Mesothelial cell of epicardium (in vitro differentiated cells): Measurements from ENCODE around the gene GLT1D1. TPM values are rescaled to one million over a fixed set of nuclear protein-coding genes. Genes with fewer than 3 reads are reported as not detected.

Experiments used
- DNase-seq, 2 experiments: peaks; one replicate each; pipeline ENCODE4 v3.0.0; 2021; ENCODE audit warnings: low spot score in 2 of 2; ENCODE audit not compliant: unreplicated experiment in 2 of 2
- H3K27ac Mint-ChIP-seq: 2 replicates; pipeline ENCODE4 v1.8.0; 2021; ENCODE audit warnings: mixed read lengths
- H3K27me3 Mint-ChIP-seq: 2 replicates; pipeline ENCODE4 v1.8.0; 2021; ENCODE audit warnings: low read depth, mixed read lengths
- H3K36me3 Mint-ChIP-seq: 2 replicates; pipeline ENCODE4 v1.8.0; 2021; ENCODE audit warnings: mixed read lengths
- H3K4me1 Mint-ChIP-seq: 2 replicates; pipeline ENCODE4 v1.8.0; 2021; ENCODE audit warnings: mixed read lengths
- H3K4me3 Mint-ChIP-seq: 2 replicates; pipeline ENCODE4 v1.8.0; 2021; ENCODE audit warnings: mild to moderate bottlenecking, moderate library complexity, mixed read lengths
- H3K9me3 Mint-ChIP-seq: 2 replicates; pipeline ENCODE4 v1.8.0; 2021; ENCODE audit warnings: mixed read lengths
- CTCF ChIP-seq: fragments of 200-600 bp; sonication (generic); IDR thresholded peaks from one replicate; pipeline ENCODE4 v1.5.0; 2021; ENCODE audit warnings: antibody characterized with exemption; ENCODE audit not compliant: unreplicated experiment
- total RNA-seq: library from RNA; stranded (reverse); gene quantifications from 3 replicates; pipeline ENCODE4 v1.2.1, GENCODE V29; 2021

GLT1D1 gene
- total RNA-seq, 1 donor from 2014 or later = 1.3 TPM

GRCh38 chr12:128823916-128824839, 29.1 kb upstream of the GLT1D1 start, which contains the start of gene SLC15A4:
TSS of gene SLC15A4 (minus strand) at chr12:128823958. CDS start at chr12:128823943, 15 bp downstream.
- peak within 1 kb of the TSS; percentile 91 for H3K4me3 Mint-ChIP-seq
- H3K9me3 Mint-ChIP-seq = peaks cover 6% of the 10 kb centered on the region
- DNase-seq = peak; percentile 89 to 95
- H3K36me3 Mint-ChIP-seq = peaks cover 9% of the 10 kb centered on the region
- no peak for TF ChIP-seq CTCF
- H3K27me3 Mint-ChIP-seq = no peaks in the 10 kb centered on the region
- peaks cover 22% of the 10 kb centered on the region for H3K4me1 Mint-ChIP-seq
- H3K27ac Mint-ChIP-seq = peak within 1 kb of the TSS; percentile 98

GRCh38 chr12:128825835-128826234, 27.4 kb upstream of the GLT1D1 start:
- H3K36me3 Mint-ChIP-seq = peaks cover 9% of the 10 kb centered on the region
- TF ChIP-seq CTCF = no peak
- DNase-seq = no peak
- H3K9me3 Mint-ChIP-seq = peaks cover 6% of the 10 kb centered on the region
- no peaks in the 10 kb centered on the region for H3K27me3 Mint-ChIP-seq
- H3K4me3 Mint-ChIP-seq = peak overlapping the region; percentile 14
- peaks cover 22% of the 10 kb centered on the region for H3K4me1 Mint-ChIP-seq
- H3K27ac Mint-ChIP-seq = no peak overlapping the region

GRCh38 chr12:128827724-128828123, 25.6 kb upstream of the GLT1D1 start:
- Mint-ChIP-seq H3K4me1 (peaks cover 17% of the 10 kb centered on the region), H3K27me3 (no peaks in the 10 kb centered on the region), H3K9me3 (peaks cover 6% of the 10 kb centered on the region), H3K4me3 (no peak overlapping the region), H3K36me3 (peaks cover 9% of the 10 kb centered on the region), H3K27ac (no peak overlapping the region)
- no peak for DNase-seq
- TF ChIP-seq CTCF = no peak

GRCh38 chr12:128829861-128830504, 23.3 kb upstream of the GLT1D1 start:
- Mint-ChIP-seq H3K4me1 (peaks cover 9% of the 10 kb centered on the region), H3K4me3 (no peak overlapping the region), H3K36me3 (peaks cover 9% of the 10 kb centered on the region), H3K27me3 (no peaks in the 10 kb centered on the region), H3K27ac (no peak overlapping the region), H3K9me3 (peaks cover 6% of the 10 kb centered on the region)
- no peak for TF ChIP-seq CTCF
- no peak for DNase-seq

GRCh38 chr12:128830505-128830893, 22.8 kb upstream of the GLT1D1 start:
- Mint-ChIP-seq H3K9me3 (peaks cover 6% of the 10 kb centered on the region), H3K27me3 (no peaks in the 10 kb centered on the region), H3K36me3 (peaks cover 12% of the 10 kb centered on the region), H3K4me1 (peaks cover 7% of the 10 kb centered on the region), H3K27ac (no peak overlapping the region), H3K4me3 (no peak overlapping the region)
- no peak for DNase-seq
- TF ChIP-seq CTCF = no peak
